GM19463 (cell line): Measurements from ENCODE around the gene GREM2.

Experiments used
- ATAC-seq: cut with Tn5 transposase; IDR thresholded peaks from one replicate; pipeline ENCODE4 v1.9.1; 2021; ENCODE audit warnings: mild to moderate bottlenecking, moderate library complexity; ENCODE audit not compliant: unreplicated experiment

GREM2 gene

GRCh38 chr1:240611619-240612480 lies at the start of gene GREM2:
Gene GREM2, minus strand, starts transcription at chr1:240612155. Its CDS starts 118,680 bp downstream, at chr1:240493475.
- peak; percentile 74 for ATAC-seq

- no peak for ATAC-seq
These were observed 46.5 kb upstream of the GREM2 start for GRCh38 chr1:240658312-240658960.

GRCh38 chr1:240656531-240656930 lies 44.6 kb upstream of the GREM2 start:
- ATAC-seq = no peak

- ATAC-seq = no peak
These were observed 41.0 kb upstream of the GREM2 start for GRCh38 chr1:240652961-240653409.

- ATAC-seq = no peak
These were observed 40.6 kb upstream of the GREM2 start for GRCh38 chr1:240652549-240652948.

GRCh38 chr1:240650877-240651276 lies 38.9 kb upstream of the GREM2 start:
- ATAC-seq = no peak

GRCh38 chr1:240649733-240650721 lies 38.1 kb upstream of the GREM2 start:
- ATAC-seq = no peak

- ATAC-seq = no peak
These were observed 34.8 kb upstream of the GREM2 start for GRCh38 chr1:240646571-240647240.

- ATAC-seq = no peak
These were observed 32.8 kb upstream of the GREM2 start for GRCh38 chr1:240644732-240645131.

GRCh38 chr1:240635466-240636256 lies 23.7 kb upstream of the GREM2 start:
- ATAC-seq = no peak

GRCh38 chr1:240630409-240630808 lies 18.5 kb upstream of the GREM2 start:
- no peak for ATAC-seq

GRCh38 chr1:240621249-240621648 lies 9.3 kb upstream of the GREM2 start:
- ATAC-seq = no peak

- no peak for ATAC-seq
These were observed 8.1 kb upstream of the GREM2 start for GRCh38 chr1:240619906-240620621.

- no peak for ATAC-seq
These were observed 7.4 kb upstream of the GREM2 start for GRCh38 chr1:240619357-240619756.

- ATAC-seq = no peak
These were observed 7.0 kb upstream of the GREM2 start for GRCh38 chr1:240618946-240619345.

GRCh38 chr1:240616018-240616417 lies 4.1 kb upstream of the GREM2 start:
- no peak for ATAC-seq

GRCh38 chr1:240613356-240614142 lies 1.6 kb upstream of the GREM2 start:
- ATAC-seq = no peak

GRCh38 chr1:240612811-240613210 lies 856 bp upstream of the GREM2 start:
- ATAC-seq = no peak
